Osteocyte (in vitro differentiated cells): Measurements from ENCODE around the gene LCAT. TPM values are rescaled to one million over a fixed set of nuclear protein-coding genes. Genes with fewer than 3 reads are reported as not detected.

Experiments used
- DNase-seq: peaks from one replicate; pipeline ENCODE4 v3.0.0; 2021; ENCODE audit warnings: mixed read lengths; ENCODE audit not compliant: unreplicated experiment; ENCODE audit errors: extremely low spot score
- H3K27ac Mint-ChIP-seq: one replicate; pipeline ENCODE4 v1.8.0; 2021; ENCODE audit warnings: mild to moderate bottlenecking, mixed read lengths; ENCODE audit not compliant: unreplicated experiment
- H3K27me3 Mint-ChIP-seq: one replicate; pipeline ENCODE4 v1.8.0; 2021; ENCODE audit warnings: mixed read lengths; ENCODE audit not compliant: unreplicated experiment
- H3K36me3 Mint-ChIP-seq: one replicate; pipeline ENCODE4 v1.8.0; 2021; ENCODE audit warnings: mixed read lengths; ENCODE audit not compliant: unreplicated experiment
- H3K4me1 Mint-ChIP-seq: one replicate; pipeline ENCODE4 v1.8.0; 2021; ENCODE audit warnings: mixed read lengths; ENCODE audit not compliant: unreplicated experiment
- H3K4me3 Mint-ChIP-seq: one replicate; pipeline ENCODE4 v1.8.0; 2021; ENCODE audit warnings: mild to moderate bottlenecking, moderate library complexity, mixed read lengths; ENCODE audit not compliant: unreplicated experiment
- H3K9me3 Mint-ChIP-seq: one replicate; pipeline ENCODE4 v1.8.0; 2021; ENCODE audit warnings: mixed read lengths; ENCODE audit not compliant: unreplicated experiment
- CTCF ChIP-seq: fragments of 200-600 bp; sonication (generic); IDR thresholded peaks from 2 replicates; pipeline ENCODE4 v1.5.0; 2021; ENCODE audit warnings: antibody characterized with exemption, mild to moderate bottlenecking, moderate library complexity
- total RNA-seq: library from RNA; stranded (reverse); gene quantifications from 2 replicates; pipeline ENCODE4 v1.2.1, GENCODE V29; 2021

LCAT gene
- total RNA-seq, 1 donor from 2014 or later: 36.9 TPM

GRCh38 chr16:67950335-67950843 is 6.5 kb upstream of the LCAT start:
- no peaks in the 10 kb centered on the region for H3K9me3 Mint-ChIP-seq
- H3K27ac Mint-ChIP-seq: no peak overlapping the region
- no peak for TF ChIP-seq CTCF
- H3K27me3 Mint-ChIP-seq: no peaks in the 10 kb centered on the region
- DNase-seq: no peak
- H3K4me3 Mint-ChIP-seq: no peak overlapping the region
- no peaks in the 10 kb centered on the region for H3K4me1 Mint-ChIP-seq
- H3K36me3 Mint-ChIP-seq: peaks cover 26% of the 10 kb centered on the region

GRCh38 chr16:67949645-67950044 is 5.7 kb upstream of the LCAT start:
- TF ChIP-seq CTCF: no peak
- Mint-ChIP-seq H3K36me3 (peaks cover 25% of the 10 kb centered on the region), H3K9me3 (no peaks in the 10 kb centered on the region), H3K4me1 (no peaks in the 10 kb centered on the region), H3K4me3 (no peak overlapping the region), H3K27me3 (no peaks in the 10 kb centered on the region), H3K27ac (no peak overlapping the region)
- DNase-seq: no peak

- Mint-ChIP-seq H3K36me3 (peaks cover 16% of the 10 kb centered on the region), H3K4me1 (peaks cover 3% of the 10 kb centered on the region), H3K27me3 (no peaks in the 10 kb centered on the region), H3K27ac (no peak overlapping the region), H3K9me3 (no peaks in the 10 kb centered on the region), H3K4me3 (no peak overlapping the region)
- no peak for TF ChIP-seq CTCF
- DNase-seq: no peak
These were observed 4.1 kb upstream of the LCAT start for GRCh38 chr16:67948015-67948414.

- Mint-ChIP-seq H3K27ac (no peak overlapping the region), H3K4me3 (no peak overlapping the region), H3K9me3 (no peaks in the 10 kb centered on the region), H3K4me1 (peaks cover 3% of the 10 kb centered on the region), H3K27me3 (no peaks in the 10 kb centered on the region), H3K36me3 (peaks cover 17% of the 10 kb centered on the region)
- no peak for DNase-seq
- no peak for TF ChIP-seq CTCF
These were observed 3.1 kb upstream of the LCAT start for GRCh38 chr16:67946966-67947558.

- H3K4me3 Mint-ChIP-seq: no peak overlapping the region
- peaks cover 12% of the 10 kb centered on the region for H3K36me3 Mint-ChIP-seq
- H3K27ac Mint-ChIP-seq: no peak overlapping the region
- no peaks in the 10 kb centered on the region for H3K9me3 Mint-ChIP-seq
- TF ChIP-seq CTCF: no peak
- H3K27me3 Mint-ChIP-seq: no peaks in the 10 kb centered on the region
- DNase-seq: no peak
- H3K4me1 Mint-ChIP-seq: peaks cover 3% of the 10 kb centered on the region
These were observed 2.2 kb upstream of the LCAT start for GRCh38 chr16:67946128-67946569.
